ENCODE data around the gene COASY.
"Not testable (repeated sequence)": the region's sequence is repeated elsewhere in the genome, so short reads cannot be mapped to it uniquely, and the experiment has no call there.

The COASY gene

DNA sequence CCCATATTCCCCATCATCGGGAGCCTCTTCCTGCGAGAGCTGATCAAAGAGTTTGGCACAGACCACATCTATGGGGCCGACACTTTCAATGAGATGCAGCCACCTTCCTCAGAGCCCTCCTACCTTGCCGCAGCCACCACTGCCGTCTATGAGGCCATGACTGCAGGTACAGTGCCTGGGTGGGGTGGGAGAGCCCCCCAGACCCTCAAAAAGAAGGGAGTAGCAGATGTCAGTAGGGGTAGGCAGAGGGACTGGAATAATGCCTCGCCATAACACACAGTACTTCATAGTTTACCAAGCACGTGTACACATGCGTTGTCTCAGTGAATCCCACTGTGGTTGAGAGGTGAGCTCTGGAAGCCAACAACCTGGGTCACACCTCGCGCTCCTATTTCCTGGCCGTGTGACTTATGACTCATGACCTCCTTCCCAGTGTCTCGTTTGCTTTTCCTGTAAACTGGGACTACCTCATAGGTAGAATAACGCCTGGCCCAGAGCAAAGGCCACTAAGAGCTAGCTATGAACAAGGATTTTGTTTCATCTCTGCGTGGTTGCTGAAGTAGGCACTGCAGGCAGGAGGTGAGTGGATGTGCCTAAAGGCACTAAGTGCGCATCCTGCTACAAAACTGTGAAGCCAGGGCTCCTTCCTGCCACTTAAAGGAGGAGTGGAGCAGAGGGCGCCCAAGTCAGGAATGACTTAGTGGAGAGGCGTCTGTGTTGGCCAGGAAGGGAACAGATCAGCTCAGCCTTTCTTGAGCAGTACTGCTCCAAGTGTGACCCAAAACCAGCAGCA lies 20.7 kb upstream of the COASY start:
- Histone ChIP-seq H3K27ac (ENCODE audit: low read length) (no peak overlapping the region), H3K9me2 (replicated peaks; ENCODE audit: insufficient read depth, low read length) (no peaks in the 10 kb centered on the region), H3K9ac (ENCODE audit: low read length) (no peak overlapping the region), H2AFZ (ENCODE audit: low read length) (no peak overlapping the region), H3K36me3 (replicated peaks; ENCODE audit: insufficient read depth, low read length) (no peaks in the 10 kb centered on the region), H3K79me2 (ENCODE audit: low read length) (peaks cover 11% of the 10 kb centered on the region), H3K27me3 (replicated peaks; ENCODE audit: insufficient read depth, low read length) (no peaks in the 10 kb centered on the region), H3K4me1 (ENCODE audit: low read length) (peaks cover 6% of the 10 kb centered on the region; the same call in 1 of the 2 replicates), H3F3A (ENCODE audit: insufficient read depth, low read length) (peaks cover 5% of the 10 kb centered on the region; the same call in 1 of the 2 replicates), H3K9me3 (replicated peaks; ENCODE audit: insufficient read depth, low read length) (no peaks in the 10 kb centered on the region), H3K4me3 (ENCODE audit: low read length) (no peak overlapping the region), H3K4me2 (ENCODE audit: low read depth, low read length) (no peak overlapping the region), H4K20me1 (ENCODE audit: insufficient read depth, low read length) (no peaks in the 10 kb centered on the region)
- no peak for DNase-seq
- no peak for TF ChIP-seq EZH2phosphoT487 (IDR thresholded peaks at IDR 0.05; ENCODE audit: low read length)
- no peak for TF ChIP-seq EZH2 (optimal IDR thresholded peaks at IDR 0.05; ENCODE audit: low read depth, low read length)
- TF ChIP-seq, protein P1, sequence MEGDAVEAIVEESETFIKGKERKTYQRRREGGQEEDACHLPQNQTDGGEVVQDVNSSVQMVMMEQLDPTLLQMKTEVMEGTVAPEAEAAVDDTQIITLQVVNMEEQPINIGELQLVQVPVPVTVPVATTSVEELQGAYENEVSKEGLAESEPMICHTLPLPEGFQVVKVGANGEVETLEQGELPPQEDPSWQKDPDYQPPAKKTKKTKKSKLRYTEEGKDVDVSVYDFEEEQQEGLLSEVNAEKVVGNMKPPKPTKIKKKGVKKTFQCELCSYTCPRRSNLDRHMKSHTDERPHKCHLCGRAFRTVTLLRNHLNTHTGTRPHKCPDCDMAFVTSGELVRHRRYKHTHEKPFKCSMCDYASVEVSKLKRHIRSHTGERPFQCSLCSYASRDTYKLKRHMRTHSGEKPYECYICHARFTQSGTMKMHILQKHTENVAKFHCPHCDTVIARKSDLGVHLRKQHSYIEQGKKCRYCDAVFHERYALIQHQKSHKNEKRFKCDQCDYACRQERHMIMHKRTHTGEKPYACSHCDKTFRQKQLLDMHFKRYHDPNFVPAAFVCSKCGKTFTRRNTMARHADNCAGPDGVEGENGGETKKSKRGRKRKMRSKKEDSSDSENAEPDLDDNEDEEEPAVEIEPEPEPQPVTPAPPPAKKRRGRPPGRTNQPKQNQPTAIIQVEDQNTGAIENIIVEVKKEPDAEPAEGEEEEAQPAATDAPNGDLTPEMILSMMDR (IDR thresholded peaks at IDR 0.05; ENCODE audit: low read length), result no peak

DNA sequence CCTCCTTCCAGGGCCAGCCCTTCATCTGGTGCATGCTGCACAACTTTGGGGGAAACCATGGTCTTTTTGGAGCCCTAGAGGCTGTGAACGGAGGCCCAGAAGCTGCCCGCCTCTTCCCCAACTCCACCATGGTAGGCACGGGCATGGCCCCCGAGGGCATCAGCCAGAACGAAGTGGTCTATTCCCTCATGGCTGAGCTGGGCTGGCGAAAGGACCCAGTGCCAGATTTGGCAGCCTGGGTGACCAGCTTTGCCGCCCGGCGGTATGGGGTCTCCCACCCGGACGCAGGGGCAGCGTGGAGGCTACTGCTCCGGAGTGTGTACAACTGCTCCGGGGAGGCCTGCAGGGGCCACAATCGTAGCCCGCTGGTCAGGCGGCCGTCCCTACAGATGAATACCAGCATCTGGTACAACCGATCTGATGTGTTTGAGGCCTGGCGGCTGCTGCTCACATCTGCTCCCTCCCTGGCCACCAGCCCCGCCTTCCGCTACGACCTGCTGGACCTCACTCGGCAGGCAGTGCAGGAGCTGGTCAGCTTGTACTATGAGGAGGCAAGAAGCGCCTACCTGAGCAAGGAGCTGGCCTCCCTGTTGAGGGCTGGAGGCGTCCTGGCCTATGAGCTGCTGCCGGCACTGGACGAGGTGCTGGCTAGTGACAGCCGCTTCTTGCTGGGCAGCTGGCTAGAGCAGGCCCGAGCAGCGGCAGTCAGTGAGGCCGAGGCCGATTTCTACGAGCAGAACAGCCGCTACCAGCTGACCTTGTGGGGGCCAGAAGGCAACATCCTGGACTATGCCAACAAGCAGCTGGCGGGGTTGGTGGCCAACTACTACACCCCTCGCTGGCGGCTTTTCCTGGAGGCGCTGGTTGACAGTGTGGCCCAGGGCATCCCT lies 18.5 kb upstream of the COASY start:
- no peaks in the 10 kb centered on the region for H3K9me2 ChIP-seq (replicated peaks; ENCODE audit: insufficient read depth, low read length)
- H3K9me3 ChIP-seq (replicated peaks; ENCODE audit: insufficient read depth, low read length), result no peaks in the 10 kb centered on the region
- no peaks in the 10 kb centered on the region for H3K79me2 ChIP-seq (ENCODE audit: low read length)
- no peak for TF ChIP-seq EZH2phosphoT487 (IDR thresholded peaks at IDR 0.05; ENCODE audit: low read length)
- no peak overlapping the region for H3K4me3 ChIP-seq (ENCODE audit: low read length)
- no peaks in the 10 kb centered on the region for H3K27me3 ChIP-seq (replicated peaks; ENCODE audit: insufficient read depth, low read length)
- no peak overlapping the region for H3K27ac ChIP-seq (ENCODE audit: low read length)
- no peak for DNase-seq
- no peak overlapping the region for H2AFZ ChIP-seq (ENCODE audit: low read length)
- H3K4me2 ChIP-seq (ENCODE audit: low read depth, low read length), result no peak overlapping the region
- no peak overlapping the region for H3K9ac ChIP-seq (ENCODE audit: low read length)
- H3K4me1 ChIP-seq (ENCODE audit: low read length), result no peaks in the 10 kb centered on the region
- no peaks in the 10 kb centered on the region for H4K20me1 ChIP-seq (ENCODE audit: insufficient read depth, low read length)
- H3F3A ChIP-seq (ENCODE audit: insufficient read depth, low read length), result no peaks in the 10 kb centered on the region
- no peaks in the 10 kb centered on the region for H3K36me3 ChIP-seq (replicated peaks; ENCODE audit: insufficient read depth, low read length)

DNA sequence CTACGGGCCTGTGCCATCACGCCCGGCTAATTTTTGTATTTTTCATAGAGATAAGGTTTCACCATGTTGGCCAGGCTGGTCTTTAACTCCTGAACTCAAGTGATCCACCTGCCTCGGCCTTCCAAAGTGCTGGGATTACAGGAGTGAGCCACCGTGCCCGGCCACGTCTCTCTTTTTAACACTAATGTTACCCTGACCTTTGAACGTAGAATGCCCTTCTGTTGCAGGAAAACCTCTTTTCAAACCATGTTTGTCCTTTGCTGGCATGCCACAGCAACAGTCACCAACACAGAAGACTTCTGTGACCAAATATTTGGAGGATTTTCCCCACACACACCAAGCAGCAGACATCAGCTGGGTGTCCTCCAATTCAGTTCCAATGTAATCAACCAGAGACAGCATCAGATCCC lies 17.1 kb upstream of the COASY start:
- Histone ChIP-seq H3F3A (ENCODE audit: insufficient read depth, low read length) (no peaks in the 10 kb centered on the region), H3K4me1 (ENCODE audit: low read length) (0 out of 2 replicates have a peak, but pooled peaks cover 4% of the 10 kb centered on the region), H3K9me2 (replicated peaks; ENCODE audit: insufficient read depth, low read length) (no peaks in the 10 kb centered on the region), H4K20me1 (ENCODE audit: insufficient read depth, low read length) (no peaks in the 10 kb centered on the region), H3K27ac (ENCODE audit: low read length) (no peak overlapping the region), H3K27me3 (replicated peaks; ENCODE audit: insufficient read depth, low read length) (no peaks in the 10 kb centered on the region), H3K4me2 (ENCODE audit: low read depth, low read length) (no peak overlapping the region), H3K9me3 (replicated peaks; ENCODE audit: insufficient read depth, low read length) (no peaks in the 10 kb centered on the region), H3K79me2 (ENCODE audit: low read length) (no peaks in the 10 kb centered on the region), H3K4me3 (ENCODE audit: low read length) (no peak overlapping the region), H3K9ac (ENCODE audit: low read length) (no peak overlapping the region), H2AFZ (ENCODE audit: low read length) (no peak overlapping the region), H3K36me3 (replicated peaks; ENCODE audit: insufficient read depth, low read length) (no peaks in the 10 kb centered on the region)
- TF ChIP-seq EZH2phosphoT487 (IDR thresholded peaks at IDR 0.05; ENCODE audit: low read length) (no peak), EZH2 (optimal IDR thresholded peaks at IDR 0.05; ENCODE audit: low read depth, low read length) (no peak)
- TF ChIP-seq, protein P1 (IDR thresholded peaks at IDR 0.05; ENCODE audit: low read length), result no peak
- no peak for DNase-seq

DNA sequence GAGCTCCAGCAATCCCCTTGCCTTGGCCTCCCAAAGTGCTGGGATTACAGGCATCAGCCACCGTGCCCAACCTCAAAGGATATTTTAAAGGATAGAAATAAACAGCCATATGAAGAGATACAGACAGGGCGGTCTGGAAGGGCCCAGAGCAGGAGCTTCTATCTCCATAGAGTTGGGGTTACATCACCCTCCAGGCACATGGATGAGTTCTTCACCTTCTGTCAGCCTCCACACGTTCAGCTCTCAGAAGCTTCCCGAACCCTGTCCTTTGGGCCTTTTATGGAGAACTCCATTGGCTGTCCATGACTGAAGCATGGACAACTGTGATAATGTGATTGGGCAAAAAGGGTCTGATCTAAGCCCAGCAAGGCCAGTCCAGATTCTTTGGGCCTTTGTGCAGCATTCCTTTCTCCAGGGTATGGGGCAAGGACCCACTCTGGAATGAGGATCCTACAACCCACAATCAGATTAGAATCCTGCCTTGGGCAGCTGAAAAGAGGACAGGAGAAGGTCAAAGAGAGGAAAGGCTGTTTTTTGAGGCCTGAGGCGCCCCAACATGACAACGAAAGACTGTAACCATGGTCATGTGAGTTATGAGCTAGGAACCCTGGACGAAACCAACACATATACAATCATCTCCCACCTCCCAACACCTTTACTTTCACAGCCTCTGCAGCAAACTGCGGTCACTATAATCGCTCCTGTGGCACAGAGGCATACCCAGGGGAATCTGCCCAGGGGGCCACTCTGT lies 16.0 kb upstream of the COASY start:
- H3K9me3 ChIP-seq (replicated peaks; ENCODE audit: insufficient read depth, low read length); DNase-seq; H3K4me1 ChIP-seq (ENCODE audit: low read length); H3K36me3 ChIP-seq (replicated peaks; ENCODE audit: insufficient read depth, low read length); H3K27ac ChIP-seq (ENCODE audit: low read length); H3F3A ChIP-seq (ENCODE audit: insufficient read depth, low read length); H4K20me1 ChIP-seq (ENCODE audit: insufficient read depth, low read length); H2AFZ ChIP-seq (ENCODE audit: low read length); H3K4me2 ChIP-seq (ENCODE audit: low read depth, low read length); H3K79me2 ChIP-seq (ENCODE audit: low read length); H3K4me3 ChIP-seq (ENCODE audit: low read length); H3K9me2 ChIP-seq (replicated peaks; ENCODE audit: insufficient read depth, low read length); H3K27me3 ChIP-seq (replicated peaks; ENCODE audit: insufficient read depth, low read length); H3K9ac ChIP-seq (ENCODE audit: low read length): not testable (repeated sequence)
